22Rv1 (cell line): ENCODE data around the gene NT5C3B.

Experiments used
- H3K27ac ChIP-seq: fragments of 450-650 bp; 2 replicates; pipeline ENCODE4 v1.5.1; 2017
- CTCF ChIP-seq: fragments of 450-650 bp; IDR thresholded peaks from 2 replicates; pipeline ENCODE4 v1.5.1; 2017; ENCODE audit warnings: mild to moderate bottlenecking
- ZFX ChIP-seq: fragments of 450-650 bp; IDR thresholded peaks from 2 replicates; pipeline ENCODE4 v1.6.1; 2017; ENCODE audit warnings: antibody characterized with exemption, borderline replicate concordance

NT5C3B gene

GRCh38 chr17:41775394-41776226 is 60.4 kb downstream of the NT5C3B start:
- no peak for TF ChIP-seq ZFX
- no peak for TF ChIP-seq CTCF
- peak overlapping the region; percentile 82 for H3K27ac ChIP-seq
